Right cardiac atrium (tissue), 5 donors: Measurements from ENCODE around the gene NAT9. TPM values are rescaled to one million over a fixed set of nuclear protein-coding genes. Genes with fewer than 3 reads are reported as not detected.

Source experiments
- ATAC-seq, 2 donors: fragments of 200-7000 bp; cut with Tn5 transposase; one replicate each; pipeline versions ENCODE4 v1.8.0 to v1.9.1; 2020; ENCODE audit warnings: moderate library complexity in 2 of 2, mild to moderate bottlenecking in 1 of 2
- DNase-seq, 3 donors: peaks; one replicate each; pipeline ENCODE4 v3.0.0-alpha.2; 2020
- H3K27ac ChIP-seq: one replicate; pipeline ENCODE4 v1.5.1; 2013; ENCODE audit warnings: mild to moderate bottlenecking, low read length, control low read depth, moderate library complexity
- H3K27me3 ChIP-seq: one replicate; pipeline ENCODE4 v1.6.1; 2013; ENCODE audit not compliant: control insufficient read depth, insufficient read depth
- H3K4me1 ChIP-seq: one replicate; pipeline ENCODE4 v1.6.1; 2013; ENCODE audit warnings: low read length; ENCODE audit not compliant: control insufficient read depth, insufficient read depth
- H3K4me3 ChIP-seq: one replicate; pipeline ENCODE4 v1.5.1; 2013; ENCODE audit warnings: low read length, control low read depth
- H3K9me3 ChIP-seq: one replicate; pipeline ENCODE4 v1.6.1; 2013; ENCODE audit warnings: low read length; ENCODE audit not compliant: control insufficient read depth
- WGBS: extraction: QIAGEN DNeasy Blood & Tissue Kit; methylation state at CpG from one replicate; pipeline ENCODE4 v1.1.7; 2013; 5-methylcytosine and 5-hydroxymethylcytosine counted together
- intact Hi-C, 4 donors: fragments of 100-400 bp; cut with DNase I; formaldehyde crosslinking; loops; one replicate each; pipeline versions ENCODE4 v1.11.0 to v1.14.0; 2022 to 2023
- polyA plus RNA-seq: library from polyadenylated mRNA; stranded (reverse); fragments of 200-250 nt; gene quantifications from one replicate; pipeline ENCODE4 v1.2.3, GENCODE V29; 2013
- total RNA-seq, 4 donors: library from RNA; stranded (reverse); fragmentation: NEBNext Ultra II Directional; extraction: Animal tissue kit (Norgen Biotek cat#: 25700); gene quantifications; one replicate each; pipeline ENCODE4 v1.2.1, GENCODE V29; 2021
- donor health status: healthy with polysubstance abuse.
- donor health status: DM: no; HTN: yes; CAD: no.
- donor health status: DM: no; HTN: no; CAD: no.
- donor health status: DM: no; HTN: yes; CAD: no; lungs with severe emphysema.
- donor health status: DM: yes; HTN: yes; CAD: no.

The NAT9 gene
- total and polyA plus RNA-seq, 5 donors = 16.8 to 31.1 (median 24.3) TPM

DNA sequence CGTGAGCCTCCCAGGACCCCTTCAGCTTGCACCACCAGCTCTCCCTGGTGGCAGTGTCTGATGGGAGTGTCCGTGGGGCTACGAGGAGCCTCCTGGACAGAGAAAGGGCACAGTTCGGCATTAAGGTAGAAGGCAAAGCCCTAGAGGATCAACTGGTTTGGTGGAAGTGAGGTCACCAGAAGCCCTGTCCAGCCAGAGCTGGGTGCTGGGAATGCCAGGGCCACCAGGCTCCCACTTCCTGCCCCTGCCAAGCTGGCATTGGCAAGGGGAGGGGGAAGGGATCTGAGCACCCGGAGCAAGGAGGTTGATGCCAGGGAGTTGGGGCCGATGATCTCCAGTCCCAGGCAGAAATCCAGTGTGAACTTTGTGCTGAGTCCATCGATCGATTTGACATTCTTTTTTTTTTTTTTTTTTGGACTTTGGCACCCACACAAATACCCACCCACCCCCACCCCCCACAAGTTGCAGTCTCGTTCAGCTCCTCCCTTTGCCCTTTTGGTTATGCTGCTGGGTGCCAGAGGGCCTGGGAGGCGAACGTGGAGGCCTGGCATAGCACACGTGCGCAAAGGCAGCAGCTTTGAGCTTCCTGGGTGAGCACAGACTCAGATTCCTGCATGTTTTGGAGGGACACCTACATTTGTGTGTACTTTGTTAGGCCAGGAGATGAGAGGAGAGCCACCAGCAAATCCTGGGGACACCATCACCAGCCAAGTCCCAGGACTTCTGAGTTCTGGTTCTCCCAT lies 25.6 kb downstream of the NAT9 start:
- H3K27ac ChIP-seq = no peak overlapping the region
- DNase-seq = peak in 2 of 3 donors; percentile 27 to 36
- ATAC-seq = no peak
- H3K4me3 ChIP-seq = peak overlapping the region; percentile 73
- WGBS = 67% methylated on average over 13 of the region's 13 CpGs
- H3K27me3 ChIP-seq = no peaks in the 10 kb centered on the region
- no peaks in the 10 kb centered on the region for H3K9me3 ChIP-seq
- intact Hi-C loops = no loop called here
- H3K4me1 ChIP-seq = peaks cover 6% of the 10 kb centered on the region

GRCh38 chr17:74750039-74750326 lies 26.2 kb downstream of the NAT9 start:
- H3K27me3 ChIP-seq = no peaks in the 10 kb centered on the region
- intact Hi-C loops = no loop called here
- H3K9me3 ChIP-seq = no peaks in the 10 kb centered on the region
- H3K4me3 ChIP-seq = peak overlapping the region; percentile 73
- H3K4me1 ChIP-seq = peaks cover 6% of the 10 kb centered on the region
- WGBS = 72% methylated on average over 6 of the region's 6 CpGs
- no peak for DNase-seq
- H3K27ac ChIP-seq = no peak overlapping the region
- ATAC-seq = no peak

GRCh38 chr17:74749279-74750038 lies 26.7 kb downstream of the NAT9 start:
- 6% methylated on average over 46 of the region's 46 CpGs for WGBS
- ATAC-seq (peak; percentile 1 to 14), DNase-seq (peak in 2 of 3 donors; percentile 72 to 74)
- peak overlapping the region; percentile 73 for H3K4me3 ChIP-seq
- H3K27me3 ChIP-seq = no peaks in the 10 kb centered on the region
- H3K9me3 ChIP-seq = no peaks in the 10 kb centered on the region
- peaks cover 6% of the 10 kb centered on the region for H3K4me1 ChIP-seq
- intact Hi-C loops = loop anchor here in 2 of 4 donors (5.0 kb wide), 3 partner anchors 33 to 208 kb away; no protein-coding TSS in a partner anchor
- no peak overlapping the region for H3K27ac ChIP-seq

DNA sequence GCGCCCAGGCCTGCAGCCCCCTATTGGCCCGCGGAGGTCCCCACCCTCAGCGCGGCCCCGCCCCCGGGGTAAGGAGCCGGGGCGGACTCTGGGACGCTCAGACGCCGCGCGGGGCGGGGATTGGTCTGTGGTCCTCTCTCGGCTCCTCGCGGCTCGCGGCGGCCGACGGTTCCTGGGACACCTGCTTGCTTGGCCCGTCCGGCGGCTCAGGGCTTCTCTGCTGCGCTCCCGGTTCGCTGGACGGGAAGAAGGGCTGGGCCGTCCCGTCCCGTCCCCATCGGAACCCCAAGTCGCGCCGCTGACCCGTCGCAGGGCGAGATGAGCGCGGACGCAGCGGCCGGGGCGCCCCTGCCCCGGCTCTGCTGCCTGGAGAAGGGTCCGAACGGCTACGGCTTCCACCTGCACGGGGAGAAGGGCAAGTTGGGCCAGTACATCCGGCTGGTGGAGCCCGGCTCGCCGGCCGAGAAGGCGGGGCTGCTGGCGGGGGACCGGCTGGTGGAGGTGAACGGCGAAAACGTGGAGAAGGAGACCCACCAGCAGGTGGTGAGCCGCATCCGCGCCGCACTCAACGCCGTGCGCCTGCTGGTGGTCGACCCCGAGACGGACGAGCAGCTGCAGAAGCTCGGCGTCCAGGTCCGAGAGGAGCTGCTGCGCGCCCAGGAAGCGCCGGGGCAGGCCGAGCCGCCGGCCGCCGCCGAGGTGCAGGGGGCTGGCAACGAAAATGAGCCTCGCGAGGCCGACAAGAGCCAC lies 27.4 kb downstream of the NAT9 start, which contains the start of gene NHERF1:
NHERF1 (plus strand) TSS at position 100 of the 750 bp plus-strand sequence; CDS start at position 319, 219 bp downstream.
- peak in 2 of 3 donors; percentile 98 to 99 for DNase-seq
- H3K27ac ChIP-seq = peak within 1 kb of the TSS; percentile 53
- 1% methylated on average over 90 of the region's 90 CpGs for WGBS
- ATAC-seq = peak; percentile 97
- H3K4me3 ChIP-seq = peak within 1 kb of the TSS; percentile 73
- intact Hi-C loops = loop anchor here in 2 of 4 donors (5.0 kb wide), 3 partner anchors 34 to 209 kb away; no protein-coding TSS in a partner anchor
- no peaks in the 10 kb centered on the region for H3K9me3 ChIP-seq
- H3K4me1 ChIP-seq = peaks cover 6% of the 10 kb centered on the region
- no peaks in the 10 kb centered on the region for H3K27me3 ChIP-seq

DNA sequence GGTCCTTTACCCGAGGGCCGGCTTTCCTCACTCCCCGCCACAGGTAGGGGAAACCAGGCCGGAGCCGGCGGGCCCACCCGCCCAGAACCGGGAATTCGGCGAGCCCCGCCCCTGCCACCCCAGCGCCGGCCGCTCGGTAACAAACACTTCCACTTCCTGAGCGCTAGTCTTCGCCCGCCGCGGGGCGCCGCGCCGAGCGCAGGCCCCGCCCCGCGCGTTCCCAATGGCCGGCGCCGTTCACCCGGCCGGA lies 27.9 kb downstream of the NAT9 start:
- intact Hi-C loops = loop anchor here in 2 of 4 donors (5.0 kb wide), 3 partner anchors 34 to 209 kb away; no protein-coding TSS in a partner anchor
- WGBS = under 1% methylated on average over 34 of the region's 34 CpGs
- no peaks in the 10 kb centered on the region for H3K27me3 ChIP-seq
- peak overlapping the region; percentile 44 for H3K4me3 ChIP-seq
- H3K27ac ChIP-seq = peak overlapping the region; percentile 9
- peak in 1 of 3 donors; percentile 95 for DNase-seq
- H3K9me3 ChIP-seq = no peaks in the 10 kb centered on the region
- H3K4me1 ChIP-seq = peaks cover 6% of the 10 kb centered on the region
- ATAC-seq = no peak

DNA sequence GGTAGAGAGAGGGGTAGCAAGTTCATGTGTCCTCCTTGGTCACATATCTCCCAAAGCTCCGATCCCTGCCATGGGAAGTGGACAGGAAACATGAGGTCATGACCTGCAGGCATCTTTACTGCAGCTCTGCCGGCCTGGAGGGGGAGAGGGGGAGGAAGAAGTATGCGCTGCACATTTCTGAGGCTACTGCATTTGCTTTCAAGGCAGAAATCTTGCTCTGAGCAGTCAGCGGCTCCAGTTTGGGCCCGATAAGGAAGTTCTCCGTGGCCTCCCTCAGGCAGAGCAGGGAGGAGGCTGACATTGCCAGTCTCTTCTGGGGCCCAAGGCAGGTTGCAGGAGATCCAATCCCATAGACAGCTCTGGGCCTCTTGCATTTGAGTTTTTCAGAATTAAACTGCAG lies 29.2 kb downstream of the NAT9 start:
- WGBS = 32% methylated on average over 6 of the region's 6 CpGs
- intact Hi-C loops = loop anchor here in 2 of 4 donors (5.0 kb wide), 3 partner anchors 35 to 210 kb away; no protein-coding TSS in a partner anchor
- peaks cover 6% of the 10 kb centered on the region for H3K4me1 ChIP-seq
- no peak overlapping the region for H3K4me3 ChIP-seq
- no peak overlapping the region for H3K27ac ChIP-seq
- H3K9me3 ChIP-seq = no peaks in the 10 kb centered on the region
- ATAC-seq (no peak), DNase-seq (no peak)
- no peaks in the 10 kb centered on the region for H3K27me3 ChIP-seq

GRCh38 chr17:74746376-74746775 lies 29.8 kb downstream of the NAT9 start:
- intact Hi-C loops = loop anchor here in 2 of 4 donors (5.0 kb wide), 3 partner anchors 36 to 211 kb away; no protein-coding TSS in a partner anchor
- no peak overlapping the region for H3K4me3 ChIP-seq
- no peaks in the 10 kb centered on the region for H3K27me3 ChIP-seq
- H3K9me3 ChIP-seq = no peaks in the 10 kb centered on the region
- no peak for DNase-seq
- no peak overlapping the region for H3K27ac ChIP-seq
- ATAC-seq = no peak
- peaks cover 6% of the 10 kb centered on the region for H3K4me1 ChIP-seq
- 80% methylated on average over 5 of the region's 5 CpGs for WGBS

GRCh38 chr17:74745548-74746177 lies 30.5 kb downstream of the NAT9 start:
- no peak overlapping the region for H3K4me3 ChIP-seq
- no peaks in the 10 kb centered on the region for H3K9me3 ChIP-seq
- DNase-seq (no peak), ATAC-seq (no peak)
- WGBS = 79% methylated on average over 8 of the region's 8 CpGs
- H3K27me3 ChIP-seq = no peaks in the 10 kb centered on the region
- H3K27ac ChIP-seq = no peak overlapping the region
- peaks cover 6% of the 10 kb centered on the region for H3K4me1 ChIP-seq
- intact Hi-C loops = loop anchor here in 2 of 4 donors (2.0 to 5.0 kb wide), 5 partner anchors 25 to 212 kb away; no protein-coding TSS in a partner anchor

DNA sequence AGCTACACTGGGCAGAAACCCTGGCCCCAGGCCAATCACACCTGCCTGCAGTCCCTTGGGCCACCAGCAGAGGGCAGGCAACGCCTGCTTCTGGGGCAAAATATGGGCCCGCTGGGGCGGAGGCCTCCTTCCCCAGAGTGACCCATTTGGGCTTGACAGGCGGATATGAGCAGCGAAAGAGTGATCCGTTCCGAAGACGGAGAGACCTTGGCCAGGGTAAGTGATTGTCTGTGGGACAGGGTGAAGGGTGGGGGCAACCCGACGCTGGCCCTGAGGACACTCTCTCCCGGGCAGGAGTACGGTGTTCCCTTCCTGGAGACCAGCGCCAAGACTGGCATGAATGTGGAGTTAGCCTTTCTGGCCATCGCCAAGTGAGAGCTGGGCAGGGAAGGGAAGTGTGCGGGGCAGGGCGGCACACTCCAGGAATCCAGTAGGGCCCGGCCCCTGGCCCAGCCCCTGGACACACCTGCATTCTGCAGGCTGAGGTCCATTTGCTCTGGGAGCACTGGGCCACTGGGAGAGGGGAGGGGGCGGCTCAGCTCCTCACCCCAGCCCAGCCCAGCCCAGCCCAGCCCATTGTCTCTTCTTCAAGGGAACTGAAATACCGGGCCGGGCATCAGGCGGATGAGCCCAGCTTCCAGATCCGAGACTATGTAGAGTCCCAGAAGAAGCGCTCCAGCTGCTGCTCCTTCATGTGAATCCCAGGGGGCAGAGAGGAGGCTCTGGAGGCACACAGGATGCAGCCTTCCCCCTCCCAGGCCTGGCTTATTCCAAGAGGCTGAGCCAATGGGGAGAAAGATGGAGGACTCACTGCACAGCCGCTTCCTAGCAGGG lies 31.2 kb downstream of the NAT9 start:
- Histone ChIP-seq H3K9me3 (no peaks in the 10 kb centered on the region), H3K27me3 (no peaks in the 10 kb centered on the region), H3K27ac (no peak overlapping the region), H3K4me1 (peaks cover under 1% of the 10 kb centered on the region), H3K4me3 (no peak overlapping the region)
- ATAC-seq (peak; percentile 20 to 43), DNase-seq (peak; percentile 80 to 94 (median 94))
- 35% methylated on average over 24 of the region's 24 CpGs for WGBS
- intact Hi-C loops = loop anchor here in 2 of 4 donors (2.0 to 5.0 kb wide), 5 partner anchors 26 to 212 kb away; no protein-coding TSS in a partner anchor

DNA sequence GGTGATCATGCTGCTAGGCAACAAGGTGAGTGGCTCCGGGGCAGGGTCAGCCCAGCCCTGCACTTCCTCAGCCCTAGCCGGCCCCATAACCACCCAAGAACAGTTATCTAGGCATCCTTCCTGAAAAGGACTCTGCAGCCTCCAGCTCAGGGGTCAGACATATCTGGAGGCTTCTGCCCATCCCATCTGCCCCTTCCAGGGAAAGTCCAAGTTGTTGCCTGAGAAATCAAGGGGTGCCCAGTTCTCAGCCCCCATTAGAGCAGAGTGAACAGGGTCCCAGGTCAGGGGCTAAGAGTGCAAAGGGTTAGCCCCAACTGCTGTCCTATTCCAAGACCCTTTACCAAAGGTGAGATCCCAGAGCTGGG lies 31.8 kb downstream of the NAT9 start:
- Histone ChIP-seq H3K27ac (no peak overlapping the region), H3K27me3 (no peaks in the 10 kb centered on the region), H3K4me3 (no peak overlapping the region), H3K9me3 (no peaks in the 10 kb centered on the region), H3K4me1 (no peaks in the 10 kb centered on the region)
- WGBS = 42% methylated on average over 2 of the region's 2 CpGs
- no peak for DNase-seq
- ATAC-seq = no peak
- intact Hi-C loops = loop anchor here in 2 of 4 donors (2.0 to 5.0 kb wide), 3 partner anchors 26 to 118 kb away; no protein-coding TSS in a partner anchor
